Calu3 (cell line): ENCODE measurements around the gene SYT7. TPM values are rescaled to one million over a fixed set of nuclear protein-coding genes. Genes with fewer than 3 reads are reported as not detected.

Source experiments
- BruUV-seq: library from RNA; stranded (reverse); fragments of 400-500 nt; replicated peaks from 2 replicates; lab custom pipeline; 2021; lab: Mats Ljungman, UMichigan
- CTCF ChIA-PET: fragments of 300-600 bp; sonication (Branson Sonifier 250); formaldehyde crosslinking; loops from one replicate; lab custom pipeline; 2022; ENCODE audit warnings: antibody characterized with exemption; lab: Charles Lee
- DNase-seq: peaks from one replicate; pipeline ENCODE4 v3.0.0; 2022
- H3K27ac Mint-ChIP-seq: one replicate; pipeline ENCODE4 v1.8.0; 2022; ENCODE audit warnings: mixed read lengths; ENCODE audit not compliant: unreplicated experiment
- H3K27me3 Mint-ChIP-seq: one replicate; pipeline ENCODE4 v1.8.0; 2022; ENCODE audit warnings: mixed read lengths; ENCODE audit not compliant: unreplicated experiment
- H3K36me3 Mint-ChIP-seq: one replicate; pipeline ENCODE4 v1.8.0; 2022; ENCODE audit warnings: mild to moderate bottlenecking, moderate library complexity, mixed read lengths; ENCODE audit not compliant: insufficient read depth, unreplicated experiment
- H3K4me1 Mint-ChIP-seq: one replicate; pipeline ENCODE4 v1.8.0; 2022; ENCODE audit warnings: mild to moderate bottlenecking, low read depth, mixed read lengths; ENCODE audit not compliant: unreplicated experiment
- H3K4me3 Mint-ChIP-seq: one replicate; pipeline ENCODE4 v1.8.0; 2022; ENCODE audit warnings: mild to moderate bottlenecking, low read depth, moderate library complexity, mixed read lengths; ENCODE audit not compliant: unreplicated experiment
- H3K9me3 Mint-ChIP-seq: one replicate; pipeline ENCODE4 v1.8.0; 2022; ENCODE audit warnings: low read depth, mixed read lengths; ENCODE audit not compliant: unreplicated experiment
- CTCF ChIP-seq: fragments of 200-600 bp; IDR thresholded peaks from one replicate; pipeline ENCODE4 v1.8.0; 2022; ENCODE audit warnings: antibody characterized with exemption; ENCODE audit not compliant: unreplicated experiment
- intact Hi-C: fragments of 100-400 bp; cut with micrococcal nuclease; formaldehyde crosslinking; loops from one replicate; pipeline ENCODE4 v1.10.0; 2022; ENCODE audit not compliant: unreplicated experiment
- total RNA-seq: library from RNA; stranded (reverse); gene quantifications from 2 replicates; pipeline ENCODE4 v1.2.3, GENCODE V29; 2022

Gene SYT7
- total RNA-seq, 1 experiment from 2014 or later: 4.4 TPM

GRCh38 chr11:61526229-61526628 lies 54.6 kb downstream of the SYT7 start:
- no peak for TF ChIP-seq CTCF
- no peak for DNase-seq
- no peaks in the 10 kb centered on the region for H3K4me1 Mint-ChIP-seq
- no peak overlapping the region for H3K4me3 Mint-ChIP-seq
- peaks cover 4% of the 10 kb centered on the region for H3K36me3 Mint-ChIP-seq
- CTCF ChIA-PET: interaction anchor here (1.1 kb wide), 1 partner anchor 12 kb away, joined by 5 read pairs; no protein-coding TSS in a partner anchor
- BruUV-seq: no TSS peak
- H3K27me3 Mint-ChIP-seq: peaks cover 70% of the 10 kb centered on the region
- intact Hi-C loops: no loop called here
- H3K27ac Mint-ChIP-seq: no peak overlapping the region
- no peaks in the 10 kb centered on the region for H3K9me3 Mint-ChIP-seq

- H3K27ac Mint-ChIP-seq: no peak overlapping the region
- no peaks in the 10 kb centered on the region for H3K9me3 Mint-ChIP-seq
- CTCF ChIA-PET: no interaction called here
- H3K4me3 Mint-ChIP-seq: no peak overlapping the region
- peaks cover 4% of the 10 kb centered on the region for H3K36me3 Mint-ChIP-seq
- BruUV-seq: no TSS peak
- no peaks in the 10 kb centered on the region for H3K4me1 Mint-ChIP-seq
- no peak for TF ChIP-seq CTCF
- no peak for DNase-seq
- H3K27me3 Mint-ChIP-seq: peaks cover 70% of the 10 kb centered on the region
- intact Hi-C loops: no loop called here
Measured at GRCh38 chr11:61524963-61525587, 55.8 kb downstream of the SYT7 start.

- no TSS peak for BruUV-seq
Measured at GRCh38 chr11:61524446-61524845, 56.4 kb downstream of the SYT7 start.

GRCh38 chr11:61522881-61523280 lies 58.0 kb downstream of the SYT7 start:
- Mint-ChIP-seq H3K36me3 (peaks cover 4% of the 10 kb centered on the region), H3K4me3 (no peak overlapping the region), H3K27me3 (peaks cover 52% of the 10 kb centered on the region), H3K4me1 (no peaks in the 10 kb centered on the region), H3K9me3 (no peaks in the 10 kb centered on the region), H3K27ac (no peak overlapping the region)
- CTCF ChIA-PET: interaction anchor here (0.5 kb wide), 1 partner anchor 14 kb away, joined by 3 read pairs; no protein-coding TSS in a partner anchor
- intact Hi-C loops: no loop called here
- DNase-seq: no peak
- BruUV-seq: no TSS peak
- TF ChIP-seq CTCF: no peak

More at GRCh38 chr11:61524446-61524845, 56.4 kb downstream of the SYT7 start:
- CTCF ChIA-PET: no interaction called here
- peaks cover 64% of the 10 kb centered on the region for H3K27me3 Mint-ChIP-seq
- no peak overlapping the region for H3K27ac Mint-ChIP-seq
- TF ChIP-seq CTCF: no peak
- H3K4me1 Mint-ChIP-seq: no peaks in the 10 kb centered on the region
- intact Hi-C loops: no loop called here
- H3K9me3 Mint-ChIP-seq: no peaks in the 10 kb centered on the region
- H3K36me3 Mint-ChIP-seq: peaks cover 4% of the 10 kb centered on the region
- DNase-seq: no peak
- no peak overlapping the region for H3K4me3 Mint-ChIP-seq
